Activated CD4-positive, CD25-positive, alpha-beta regulatory T cell treated with anti-CD3 and anti-CD28 coated beads, Interleukin-2, amount 50 U/mL, for 72 hours (primary cell): ENCODE measurements around the gene PRKCH.
"Not testable (repeated sequence)": the region's sequence is repeated elsewhere in the genome, so short reads cannot be mapped to it uniquely, and the experiment has no call there.

ENCODE experiments used
- DNase-seq: peaks from one replicate; pipeline ENCODE4 v3.0.0; 2021

PRKCH gene

DNA sequence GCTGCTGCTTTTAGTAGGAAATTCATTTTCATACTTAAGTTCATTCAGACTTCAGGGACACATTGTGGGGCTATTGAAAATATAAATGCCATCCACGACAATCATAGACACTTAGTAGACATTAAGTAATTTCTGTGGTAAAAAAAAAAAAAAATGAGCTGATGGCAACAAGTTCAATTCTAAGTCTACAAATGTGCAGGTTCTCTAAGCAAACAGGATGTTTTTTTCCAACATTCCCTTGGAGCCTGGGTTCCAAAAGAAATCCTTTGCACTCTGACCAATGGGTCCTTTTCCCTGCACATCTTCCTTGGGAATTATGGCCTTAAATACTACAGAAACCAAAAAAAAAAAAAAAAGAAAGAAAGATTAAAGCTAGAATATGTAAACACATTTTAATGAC lies 198.4 kb downstream of the PRKCH start:
- DNase-seq: no peak

DNA sequence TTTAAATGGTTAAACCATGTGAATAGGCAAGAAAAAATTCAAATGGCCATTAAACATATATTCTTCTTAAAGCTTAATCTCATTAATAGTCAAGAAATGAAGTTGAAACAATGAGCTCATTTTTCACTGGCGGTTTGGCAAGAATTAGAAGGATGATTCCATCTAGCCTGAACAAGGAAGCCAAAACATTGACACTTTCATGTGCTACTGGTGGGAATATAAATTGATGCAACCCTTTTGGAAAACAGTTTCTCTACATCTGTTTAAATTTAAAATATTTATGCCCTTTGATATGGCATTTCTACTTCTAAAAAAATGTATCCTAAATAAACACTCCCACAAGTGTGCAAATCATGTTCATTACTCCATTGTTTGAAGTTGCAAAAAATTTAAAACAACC lies 199.2 kb downstream of the PRKCH start:
- no peak for DNase-seq

GRCh38 chr14:61521773-61522172 lies 200.4 kb downstream of the PRKCH start:
- DNase-seq: no peak

DNA sequence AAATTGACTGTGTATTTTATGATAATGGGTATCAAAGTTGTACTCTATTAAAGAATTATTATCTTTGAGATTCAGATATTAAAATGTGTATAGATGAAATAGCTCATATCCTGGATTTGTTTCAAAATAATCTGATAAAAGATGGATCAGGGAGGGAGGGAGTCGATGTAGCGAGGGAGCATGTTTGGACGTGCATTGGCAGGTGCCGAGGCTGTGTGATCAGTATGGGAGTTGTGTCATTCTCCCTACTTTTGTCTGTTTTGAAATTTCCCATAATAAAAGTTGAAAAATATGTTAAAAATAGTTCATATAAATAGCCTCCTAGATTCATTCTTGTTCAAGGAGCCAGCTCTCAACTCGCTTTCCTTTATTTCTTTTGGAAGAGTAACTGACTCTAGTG lies 202.4 kb downstream of the PRKCH start:
- no peak for DNase-seq

- DNase-seq: no peak
Measured at GRCh38 chr14:61524211-61524806, 202.9 kb downstream of the PRKCH start.

DNA sequence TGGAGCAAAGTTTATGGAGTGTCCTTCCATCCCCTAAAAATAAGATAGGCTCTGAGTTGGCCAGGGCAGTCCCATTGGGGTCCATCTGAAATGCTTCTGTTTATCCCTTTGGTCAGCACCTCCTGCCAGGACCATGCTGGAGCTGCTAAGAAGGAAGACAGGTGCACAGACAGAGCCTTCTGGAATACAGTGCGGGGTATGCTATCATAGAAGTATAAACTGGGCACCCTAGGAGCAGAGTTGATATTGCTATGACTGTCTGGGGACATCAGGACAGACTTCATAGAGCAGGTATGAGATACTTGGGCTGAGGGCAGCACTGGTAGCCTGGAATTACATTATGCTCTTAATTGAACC lies 203.5 kb downstream of the PRKCH start:
- DNase-seq: no peak

DNA sequence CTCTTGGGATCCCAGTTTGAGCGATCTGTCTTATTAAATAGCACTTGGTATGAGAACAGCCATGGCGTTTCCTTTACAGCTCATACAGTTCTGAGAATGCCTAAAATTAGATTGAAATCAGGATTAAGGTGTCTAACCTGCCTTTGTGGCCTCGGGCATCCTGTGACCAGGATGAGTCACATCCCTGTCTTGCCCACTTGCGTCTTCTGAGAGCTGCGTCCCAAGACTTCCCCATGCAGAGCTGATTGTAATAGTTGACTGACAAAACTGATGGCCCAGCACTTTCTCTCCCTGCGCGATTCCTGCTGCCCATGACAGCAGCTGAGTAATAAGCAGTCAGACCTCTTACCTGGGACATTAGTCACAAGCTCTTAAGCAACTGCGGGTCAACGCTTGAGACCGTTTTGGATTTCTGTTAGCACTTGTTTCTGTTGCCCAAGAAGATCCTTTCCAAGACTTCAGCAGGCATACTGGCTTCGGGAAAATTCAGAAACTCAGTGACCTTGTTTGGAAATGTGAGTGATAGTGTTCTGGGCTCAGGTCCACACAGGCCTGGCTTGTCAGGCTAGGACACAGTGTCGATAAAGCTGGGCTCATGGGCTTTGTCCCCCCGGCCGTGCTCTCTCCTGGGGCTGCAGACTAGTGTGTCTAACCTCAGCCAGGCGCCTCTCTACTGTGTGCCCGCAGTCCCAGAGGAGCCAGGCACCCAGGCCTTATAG lies 204.1 kb downstream of the PRKCH start:
- DNase-seq: no peak

- DNase-seq: no peak
Measured at GRCh38 chr14:61526405-61527312, 205.3 kb downstream of the PRKCH start.

DNA sequence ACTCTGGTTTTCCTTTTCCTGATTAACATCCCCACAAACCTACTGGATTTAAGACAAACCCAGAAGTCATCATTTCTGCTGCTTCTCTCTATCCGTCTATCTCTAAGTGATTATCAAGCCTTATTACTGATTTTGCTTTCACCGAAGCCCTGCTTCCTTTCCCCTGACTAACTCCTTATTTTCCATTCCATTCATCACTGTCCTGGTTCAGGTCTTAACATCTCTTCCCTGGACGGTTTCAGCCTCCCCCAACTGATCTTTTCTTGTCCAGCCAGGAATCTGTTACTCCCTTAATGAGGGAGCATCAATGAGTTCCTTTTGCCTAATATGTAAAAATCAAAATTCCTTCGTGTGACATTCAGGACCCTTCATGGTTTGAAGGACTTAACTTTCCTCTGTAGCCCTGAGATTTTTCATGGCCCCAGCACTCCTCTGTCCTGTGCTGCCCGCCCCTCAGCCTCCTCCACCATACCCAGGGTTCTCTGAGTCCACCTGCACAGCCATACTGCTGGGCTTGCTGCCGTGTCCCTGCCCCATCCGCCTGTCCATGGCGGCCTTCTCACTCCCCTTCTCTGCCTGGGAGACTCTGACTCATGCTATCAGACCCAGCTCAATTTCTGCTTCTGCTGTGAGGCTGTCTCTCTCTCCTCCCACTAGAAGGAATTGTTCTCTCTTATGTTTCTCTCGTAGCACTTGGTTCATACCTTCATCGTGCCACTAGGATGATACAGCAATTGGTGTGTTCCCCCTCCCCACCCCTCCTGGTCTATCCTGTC lies 206.1 kb downstream of the PRKCH start:
- DNase-seq: no peak

- DNase-seq: no peak
Measured at GRCh38 chr14:61528591-61529021, 207.2 kb downstream of the PRKCH start.

DNA sequence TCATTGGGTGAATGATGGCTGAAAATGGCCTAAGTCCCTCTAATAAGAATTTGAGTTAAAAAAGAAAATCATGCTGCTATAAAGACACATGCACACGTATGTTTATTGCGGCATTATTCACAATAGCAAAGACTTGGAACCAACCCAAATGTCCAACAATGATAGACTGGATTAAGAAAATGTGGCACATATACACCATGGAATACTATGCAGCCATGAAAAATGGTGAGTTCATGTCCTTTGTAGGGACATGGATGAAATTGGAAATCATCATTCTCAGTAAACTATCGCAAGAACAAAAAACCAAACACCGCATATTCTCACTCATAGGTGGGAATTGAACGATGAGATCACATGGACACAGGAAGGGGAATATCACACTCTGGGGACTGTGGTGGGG lies 208.0 kb downstream of the PRKCH start:
- DNase-seq: not testable (repeated sequence)

DNA sequence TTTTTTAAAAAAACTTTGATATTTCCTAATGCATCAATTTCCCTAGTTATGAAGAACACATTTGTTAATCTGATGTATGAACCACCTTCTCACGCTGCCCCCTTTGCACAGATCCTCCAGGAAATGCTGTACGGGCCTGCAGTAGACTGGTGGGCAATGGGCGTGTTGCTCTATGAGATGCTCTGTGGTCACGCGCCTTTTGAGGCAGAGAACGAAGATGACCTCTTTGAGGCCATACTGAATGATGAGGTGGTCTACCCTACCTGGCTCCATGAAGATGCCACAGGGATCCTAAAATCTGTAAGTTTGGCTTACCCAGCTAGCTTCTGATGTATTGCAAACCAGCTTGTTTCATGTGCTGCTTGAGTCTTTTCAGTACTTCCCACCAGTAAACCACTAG lies 208.9 kb downstream of the PRKCH start:
- no peak for DNase-seq

DNA sequence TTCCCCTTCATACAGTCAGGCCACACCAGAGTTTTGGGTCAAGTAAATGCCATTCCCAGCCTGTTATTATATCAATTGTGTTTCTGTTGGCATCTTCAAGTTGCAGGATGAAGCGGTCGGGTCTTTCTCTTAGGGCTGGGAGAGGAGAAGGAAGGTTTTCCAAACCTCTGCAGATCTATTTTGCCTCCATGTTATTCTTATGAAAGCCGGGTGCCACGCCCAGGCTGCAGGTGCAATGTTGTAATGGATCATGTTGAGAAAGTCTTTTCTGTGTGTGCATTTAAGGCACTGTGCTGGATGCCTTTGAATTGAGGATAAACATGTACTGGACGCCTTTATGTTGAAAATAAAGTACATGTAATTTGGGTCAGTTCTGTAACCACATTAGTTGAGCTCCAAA lies 209.5 kb downstream of the PRKCH start:
- DNase-seq: no peak

DNA sequence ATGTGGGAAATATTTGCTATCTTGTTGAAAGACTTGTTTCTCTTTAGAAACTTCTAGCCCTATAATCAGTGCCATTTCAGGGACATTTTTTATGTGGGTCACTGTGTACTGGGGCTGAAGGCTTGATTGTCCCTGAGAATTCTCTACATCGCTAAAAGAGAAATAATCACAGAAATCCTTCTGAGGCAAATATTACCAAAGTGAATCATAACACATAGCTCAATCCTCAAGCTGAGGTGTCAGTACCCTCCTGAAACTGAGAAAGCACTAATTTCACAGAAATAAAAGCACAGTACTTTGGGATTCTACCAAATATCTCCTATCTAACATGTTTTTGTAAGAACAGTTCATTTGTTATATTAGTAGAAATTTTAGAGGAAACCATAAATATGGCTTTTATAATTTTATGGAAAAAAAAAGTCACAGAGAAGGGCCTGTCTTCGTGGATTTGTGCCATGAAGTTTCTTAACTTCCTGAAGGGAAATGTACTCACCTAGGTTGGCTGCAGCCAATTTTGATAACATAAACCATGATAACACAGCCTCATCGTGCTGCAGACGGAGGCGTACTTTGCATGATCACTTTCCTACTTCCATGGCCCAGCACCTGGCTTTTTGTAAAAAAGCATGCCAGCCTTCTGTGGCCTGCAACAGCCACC lies 210.2 kb downstream of the PRKCH start:
- no peak for DNase-seq

- DNase-seq: no peak
Measured at GRCh38 chr14:61532123-61532505, 210.7 kb downstream of the PRKCH start.

GRCh38 chr14:61532763-61533162 lies 211.4 kb downstream of the PRKCH start:
- DNase-seq: no peak

GRCh38 chr14:61533513-61534255 lies 212.3 kb downstream of the PRKCH start:
- no peak for DNase-seq

GRCh38 chr14:61535032-61535431 lies 213.7 kb downstream of the PRKCH start:
- DNase-seq: no peak

- no peak for DNase-seq
Measured at GRCh38 chr14:61535458-61535857, 214.1 kb downstream of the PRKCH start.

DNA sequence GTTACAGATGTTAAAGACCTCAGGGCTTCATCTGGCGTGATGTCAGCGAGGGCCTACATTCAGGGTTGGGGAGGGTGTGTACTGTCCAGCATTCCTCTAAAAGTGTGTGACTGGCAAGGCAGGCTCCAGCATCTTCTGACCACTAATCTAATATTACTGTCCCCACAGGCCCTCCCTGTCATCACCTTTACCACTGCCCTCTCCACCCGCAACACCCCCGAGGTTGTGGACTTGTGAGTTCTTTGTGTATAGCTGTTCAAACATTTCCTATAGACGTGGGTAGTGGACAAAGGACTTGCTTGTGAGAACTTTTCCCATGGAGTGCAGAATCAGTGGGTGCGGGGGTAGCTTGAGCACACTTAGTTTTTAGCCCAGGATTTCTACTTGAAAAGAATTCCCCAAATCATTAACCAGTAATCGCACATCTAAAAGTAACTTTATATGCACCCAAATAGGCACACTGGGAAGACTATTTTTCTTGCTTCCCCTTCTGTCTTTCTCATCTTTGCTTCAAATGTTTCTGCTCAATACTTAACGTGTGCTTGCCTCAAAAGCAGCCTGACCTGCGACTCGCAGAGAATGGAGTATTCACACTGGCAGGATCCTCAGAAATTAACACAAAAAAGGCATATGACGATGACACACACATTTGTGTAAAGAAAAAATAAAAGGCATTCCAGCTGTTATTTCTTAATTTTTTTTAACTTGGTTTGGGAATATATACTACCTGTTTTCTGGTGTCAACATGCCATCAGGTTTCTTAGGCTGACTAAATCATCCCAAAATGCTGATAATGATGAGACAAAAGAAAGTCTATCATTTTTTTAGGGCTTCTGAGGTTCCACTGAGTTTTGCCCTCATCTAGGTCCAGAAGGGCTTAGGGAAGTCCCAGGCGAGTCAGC lies 215.5 kb downstream of the PRKCH start:
- DNase-seq: no peak
